ENCODE data around the gene SLC26A5. TPM values are rescaled to one million over a fixed set of nuclear protein-coding genes. Genes with fewer than 3 reads are reported as not detected.

Gene SLC26A5
- total RNA-seq, 1 experiment from 2014 or later = not detected

GRCh38 chr7:103347507-103348267 is 98.3 kb downstream of the SLC26A5 start, which contains the start of gene PSMC2:
TSS of gene PSMC2 (plus strand) at chr7:103347643. CDS start at chr7:103347712, 69 bp downstream.
- DNase-seq (ENCODE audit: low read depth) = peak; percentile 85

GRCh38 chr7:103346396-103346795 is 99.6 kb downstream of the SLC26A5 start:
- DNase-seq (ENCODE audit: low read depth) = no peak

- DNase-seq (ENCODE audit: low read depth) = peak; percentile 84
Measured at GRCh38 chr7:103344453-103345149, 101.4 kb downstream of the SLC26A5 start, which contains the start of gene DNAJC2. TSS of gene DNAJC2 (minus strand) at chr7:103344767. CDS start at chr7:103344622, 145 bp downstream.

GRCh38 chr7:103343758-103344452 is 102.1 kb downstream of the SLC26A5 start:
- DNase-seq (ENCODE audit: low read depth) = peak; percentile 20

GRCh38 chr7:103343332-103343731 is 102.7 kb downstream of the SLC26A5 start:
- DNase-seq (ENCODE audit: low read depth) = no peak

- no peak for DNase-seq (ENCODE audit: low read depth)
Measured at GRCh38 chr7:103341466-103341865, 104.5 kb downstream of the SLC26A5 start.

- no peak for DNase-seq (ENCODE audit: low read depth)
Measured at GRCh38 chr7:103338864-103339263, 107.1 kb downstream of the SLC26A5 start.

DNA sequence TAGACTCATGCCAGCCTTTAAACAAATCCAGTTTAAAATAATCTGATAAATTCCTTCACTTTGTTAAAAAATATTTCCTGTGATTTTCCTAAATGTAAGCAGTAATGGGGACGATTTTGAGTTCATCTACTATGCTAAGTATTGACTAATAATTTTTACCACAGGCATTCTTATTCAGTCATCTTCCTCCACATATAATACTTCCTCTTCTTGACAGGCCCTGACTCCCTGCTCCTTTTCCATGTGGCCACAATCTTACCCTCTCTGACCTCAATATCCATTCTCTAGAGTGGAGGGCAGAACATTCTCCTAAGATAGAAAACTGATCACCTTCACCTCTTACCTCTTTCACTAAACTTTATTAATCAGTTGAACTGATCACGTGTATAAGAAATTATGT is 109.2 kb downstream of the SLC26A5 start:
- DNase-seq (ENCODE audit: low read depth) = no peak

- no peak for DNase-seq (ENCODE audit: low read depth)
Measured at GRCh38 chr7:103325744-103326143, 120.3 kb downstream of the SLC26A5 start.

Small RNAs within 50 kb of the gene (small RNA-seq; reads per million reads assigned to genes)
- gene RF00019 = not detected
- not detected for gene RPS29P16

Other genes with a start within 250 kb of the SLC26A5 start
- 65.4 and 68.6 TPM in 2 replicates for gene PMPCB, start 148.8 kb downstream of the SLC26A5 start, total RNA-seq (2014; rRNA removed; shearing (Covaris generic))
- 29.0 and 31.0 TPM in 2 replicates for gene DNAJC2, start 101.4 kb downstream of the SLC26A5 start, total RNA-seq (2014; rRNA removed; shearing (Covaris generic))
- 211 and 237 TPM in 2 replicates for gene PSMC2, start 98.6 kb downstream of the SLC26A5 start, total RNA-seq (2014; rRNA removed; shearing (Covaris generic))

Measured in HT1080 (cell line).